GM10847 (cell line): ENCODE measurements around the gene ACTA2.

ENCODE experiments used
- POLR2A ChIP-seq: IDR thresholded peaks from 2 replicates; pipeline ENCODE4 v1.6.1; 2011; ENCODE audit not compliant: insufficient read length; ENCODE audit errors: extremely low read depth

ACTA2 gene

DNA sequence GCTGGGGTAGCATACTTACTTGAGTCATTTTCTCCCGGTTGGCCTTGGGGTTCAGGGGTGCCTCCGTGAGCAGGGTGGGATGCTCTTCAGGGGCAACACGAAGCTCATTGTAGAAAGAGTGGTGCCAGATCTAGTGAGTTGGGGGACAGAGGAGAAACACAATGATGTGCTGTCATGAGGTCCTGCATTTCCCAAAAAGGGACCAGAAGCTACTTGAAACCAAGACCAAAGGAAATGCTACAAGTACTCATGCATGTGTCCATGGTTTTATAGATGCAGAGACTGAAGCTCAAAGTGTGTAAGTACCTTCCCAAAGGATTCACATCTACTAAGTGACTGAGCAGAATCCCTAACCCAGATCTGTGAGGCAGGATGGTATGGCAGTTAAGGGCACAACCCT, 8.8 kb downstream of the ACTA2 start:
- TF ChIP-seq POLR2A, result no peak

DNA sequence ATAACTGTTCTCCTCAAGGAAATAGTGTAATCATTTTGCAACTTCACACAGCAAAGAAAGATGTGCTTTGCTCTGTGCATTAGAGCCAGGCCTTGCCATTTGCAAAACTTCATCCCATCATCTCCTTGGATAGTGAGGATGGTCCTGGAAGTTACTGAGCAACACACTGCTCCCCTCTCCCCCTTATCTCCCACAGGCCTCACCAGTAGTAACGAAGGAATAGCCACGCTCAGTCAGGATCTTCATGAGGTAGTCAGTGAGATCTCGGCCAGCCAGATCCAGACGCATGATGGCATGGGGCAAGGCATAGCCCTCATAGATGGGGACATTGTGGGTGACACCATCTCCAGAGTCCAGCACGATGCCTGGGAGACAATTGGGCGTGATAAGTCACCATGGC, 11.5 kb downstream of the ACTA2 start:
- TF ChIP-seq POLR2A, result no peak

DNA sequence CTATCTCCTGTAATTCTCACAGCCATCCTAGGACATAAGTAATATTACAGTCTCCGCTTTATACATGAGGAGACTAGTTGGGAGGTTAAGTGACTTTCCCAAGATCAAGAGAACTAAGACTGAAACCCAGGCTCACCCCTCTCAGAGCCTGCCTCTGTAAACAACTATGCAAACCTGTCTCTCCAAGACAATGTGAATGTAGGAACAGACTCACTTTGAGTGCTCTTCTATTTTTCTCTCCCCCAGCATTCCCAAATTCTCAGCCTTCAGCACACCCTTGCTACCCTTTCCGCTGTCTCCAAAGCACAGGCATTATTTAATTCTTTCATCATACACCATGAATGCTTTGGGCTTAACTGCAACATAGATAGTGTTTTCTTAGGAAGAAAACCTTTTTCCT, 13.6 kb downstream of the ACTA2 start:
- no peak for TF ChIP-seq POLR2A

DNA sequence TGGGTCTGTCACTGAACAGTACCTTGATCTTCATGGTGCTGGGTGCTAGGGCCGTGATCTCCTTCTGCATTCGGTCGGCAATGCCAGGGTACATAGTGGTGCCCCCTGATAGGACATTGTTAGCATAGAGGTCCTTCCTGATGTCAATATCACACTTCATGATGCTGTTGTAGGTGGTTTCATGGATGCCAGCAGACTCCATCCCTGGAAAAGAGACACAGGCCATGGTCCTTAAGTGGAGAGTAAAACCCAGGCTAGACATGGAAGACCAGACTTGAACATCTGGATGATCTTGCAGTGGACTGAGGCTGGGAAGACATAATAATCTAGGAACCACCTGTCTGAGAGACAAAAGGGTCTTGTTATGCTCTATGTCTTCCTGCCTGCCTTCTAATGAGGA, 14.5 kb downstream of the ACTA2 start:
- no peak for TF ChIP-seq POLR2A

DNA sequence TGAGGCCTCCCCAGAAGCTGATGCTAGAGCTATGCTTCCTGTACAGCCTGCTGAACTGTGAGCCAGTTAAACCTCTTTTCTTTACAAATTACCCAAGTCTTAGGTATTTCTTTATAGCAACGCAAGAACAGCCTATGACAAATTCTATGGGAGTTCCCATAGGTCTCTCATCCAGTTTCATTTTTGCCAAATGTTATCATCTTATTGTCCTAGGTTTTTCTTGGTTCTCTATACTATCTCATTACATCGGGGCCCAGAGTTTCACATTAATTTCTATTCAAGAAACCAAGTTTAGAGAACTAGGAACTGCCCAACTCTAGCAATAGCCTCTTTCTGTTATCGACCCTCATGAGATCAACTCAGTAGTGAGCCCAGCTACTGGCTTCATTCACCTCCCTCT, 15.9 kb downstream of the ACTA2 start:
- no peak for TF ChIP-seq POLR2A

DNA sequence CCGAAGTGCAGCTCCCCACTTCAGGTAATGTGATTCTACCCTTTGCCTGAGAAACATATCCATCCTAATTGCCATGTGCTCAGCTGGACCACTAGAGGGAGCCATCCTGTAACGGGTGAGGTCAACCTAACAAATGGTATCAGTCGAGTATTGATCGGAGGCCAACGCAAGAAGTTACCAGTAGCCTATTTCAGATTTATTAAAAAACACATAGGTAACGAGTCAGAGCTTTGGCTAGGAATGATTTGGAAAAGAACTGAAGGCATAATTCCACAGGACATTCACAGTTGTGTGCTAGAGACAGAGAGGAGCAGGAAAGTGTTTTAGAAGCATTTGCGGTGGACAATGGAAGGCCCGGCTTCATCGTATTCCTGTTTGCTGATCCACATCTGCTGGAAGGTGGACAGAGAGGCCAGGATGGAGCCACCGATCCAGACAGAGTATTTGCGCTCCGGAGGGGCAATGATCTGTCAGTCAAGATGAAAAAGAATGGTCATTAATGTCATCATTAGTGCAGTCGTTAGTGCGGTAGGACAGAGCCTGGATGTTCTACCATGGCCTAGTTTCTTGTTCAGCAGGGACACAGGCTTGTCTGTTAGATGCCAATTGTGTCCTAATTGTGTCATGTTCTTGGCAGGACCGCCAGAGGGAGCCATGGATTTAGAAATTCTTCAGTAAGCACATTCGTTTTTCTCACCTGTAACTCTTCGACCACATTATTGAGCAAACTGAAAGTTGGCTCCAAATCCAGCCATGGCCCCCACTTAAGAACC, 17.5 kb downstream of the ACTA2 start:
- TF ChIP-seq POLR2A, result no peak

DNA sequence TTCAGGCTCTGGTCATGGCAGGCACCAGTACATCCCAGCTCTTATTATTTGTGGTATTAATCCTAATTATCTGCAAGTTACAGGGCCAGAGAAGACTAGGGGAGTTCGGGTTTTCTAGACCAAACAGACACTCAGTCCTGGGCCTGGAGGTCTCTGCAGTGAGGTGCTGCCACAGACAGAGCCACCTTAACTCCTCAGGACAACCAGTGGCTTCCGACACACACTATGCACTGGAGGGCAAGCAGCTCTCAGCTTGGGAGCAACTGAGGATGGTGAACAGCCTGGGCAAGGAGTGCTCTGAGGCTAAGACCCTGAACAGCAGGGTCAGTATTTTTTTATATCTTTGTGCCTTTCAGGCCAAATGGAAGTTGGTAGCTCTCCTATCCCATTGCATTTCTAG, 19.0 kb downstream of the ACTA2 start:
- no peak for TF ChIP-seq POLR2A

DNA sequence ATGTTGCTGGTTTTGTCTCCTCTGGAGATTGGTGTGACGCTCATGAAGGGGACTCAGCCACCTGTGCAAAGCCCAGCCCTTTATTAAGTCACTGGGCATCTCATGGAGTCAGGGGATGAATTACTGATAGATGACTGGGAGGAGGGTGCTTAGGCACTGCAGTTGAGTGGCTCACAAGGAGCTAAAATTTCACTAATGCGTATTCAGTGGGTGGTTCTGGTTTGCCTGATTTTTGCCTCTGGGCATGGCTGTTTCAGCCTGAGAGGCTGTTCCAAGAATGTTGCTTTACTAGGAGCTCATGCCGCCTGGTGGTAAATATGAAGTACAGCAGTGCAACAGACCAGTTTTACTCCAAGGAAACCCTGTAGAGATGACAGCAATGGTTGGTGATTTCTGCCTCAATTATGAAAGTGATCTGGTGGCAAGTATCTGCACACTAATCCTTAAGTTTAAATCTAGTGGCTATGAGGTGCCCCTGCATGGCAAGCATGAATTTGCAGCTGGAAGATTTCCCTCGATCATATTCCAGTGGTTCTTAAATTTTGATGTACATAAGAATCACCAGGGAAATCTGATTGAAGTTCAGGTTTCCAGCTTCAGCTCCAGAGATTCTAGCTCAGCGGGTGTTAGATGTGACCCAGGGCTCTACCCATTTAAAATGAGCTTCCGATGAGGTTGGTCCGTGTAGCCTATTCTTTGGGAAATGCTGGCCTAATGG, 19.9 kb downstream of the ACTA2 start:
- no peak for TF ChIP-seq POLR2A

DNA sequence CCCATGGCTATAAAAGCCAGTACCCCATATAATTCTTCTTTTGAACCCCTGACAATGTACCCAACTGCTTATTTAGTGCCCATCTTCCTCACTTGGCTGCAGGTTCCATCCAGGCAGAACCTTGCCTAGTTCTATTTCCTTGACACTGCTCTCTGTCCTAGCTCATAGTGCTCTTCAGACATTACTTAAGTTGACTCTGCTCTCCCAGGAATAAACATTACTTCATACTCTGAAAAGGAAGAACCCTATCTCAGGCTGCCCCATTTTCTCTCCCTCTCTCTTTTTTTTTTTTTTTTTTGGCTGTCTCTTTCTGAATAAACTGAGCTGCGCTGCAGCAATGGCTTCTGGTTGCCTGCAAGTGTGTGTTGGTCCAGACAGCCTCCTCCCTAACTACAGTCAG, 21.0 kb downstream of the ACTA2 start:
- TF ChIP-seq POLR2A, result no peak

DNA sequence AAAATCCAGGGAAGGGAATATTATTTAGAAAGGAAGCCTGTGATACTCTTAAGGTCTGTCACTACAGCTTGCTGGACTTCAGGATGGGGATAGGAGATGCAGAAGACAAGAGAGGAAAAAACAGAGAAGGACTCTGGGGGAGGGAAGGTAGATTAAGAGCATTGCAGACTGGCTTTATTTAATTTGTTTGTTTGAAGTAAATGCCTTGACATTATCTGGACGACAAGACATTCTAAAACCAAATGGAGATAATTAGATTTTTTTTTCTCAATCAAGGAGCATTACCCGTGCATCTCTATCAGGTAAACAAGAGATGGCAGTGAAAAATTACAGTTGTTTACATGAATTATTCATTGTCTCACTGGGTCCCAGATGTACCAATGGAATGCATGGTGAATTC, 24.3 kb downstream of the ACTA2 start:
- TF ChIP-seq POLR2A, result no peak

DNA sequence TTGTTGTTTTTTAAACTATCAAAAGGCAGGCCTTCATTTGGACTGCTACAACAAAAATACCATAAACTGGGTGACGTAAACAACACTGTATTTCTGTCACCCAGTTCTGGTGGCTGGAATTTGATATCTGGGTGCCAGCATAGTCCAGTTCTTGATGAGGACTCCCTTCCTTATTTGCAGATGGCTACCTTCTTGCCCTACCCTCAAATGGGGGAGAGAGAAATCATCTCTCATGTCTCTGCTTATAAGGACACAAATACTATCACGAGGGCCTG, 25.2 kb downstream of the ACTA2 start:
- TF ChIP-seq POLR2A, result no peak

DNA sequence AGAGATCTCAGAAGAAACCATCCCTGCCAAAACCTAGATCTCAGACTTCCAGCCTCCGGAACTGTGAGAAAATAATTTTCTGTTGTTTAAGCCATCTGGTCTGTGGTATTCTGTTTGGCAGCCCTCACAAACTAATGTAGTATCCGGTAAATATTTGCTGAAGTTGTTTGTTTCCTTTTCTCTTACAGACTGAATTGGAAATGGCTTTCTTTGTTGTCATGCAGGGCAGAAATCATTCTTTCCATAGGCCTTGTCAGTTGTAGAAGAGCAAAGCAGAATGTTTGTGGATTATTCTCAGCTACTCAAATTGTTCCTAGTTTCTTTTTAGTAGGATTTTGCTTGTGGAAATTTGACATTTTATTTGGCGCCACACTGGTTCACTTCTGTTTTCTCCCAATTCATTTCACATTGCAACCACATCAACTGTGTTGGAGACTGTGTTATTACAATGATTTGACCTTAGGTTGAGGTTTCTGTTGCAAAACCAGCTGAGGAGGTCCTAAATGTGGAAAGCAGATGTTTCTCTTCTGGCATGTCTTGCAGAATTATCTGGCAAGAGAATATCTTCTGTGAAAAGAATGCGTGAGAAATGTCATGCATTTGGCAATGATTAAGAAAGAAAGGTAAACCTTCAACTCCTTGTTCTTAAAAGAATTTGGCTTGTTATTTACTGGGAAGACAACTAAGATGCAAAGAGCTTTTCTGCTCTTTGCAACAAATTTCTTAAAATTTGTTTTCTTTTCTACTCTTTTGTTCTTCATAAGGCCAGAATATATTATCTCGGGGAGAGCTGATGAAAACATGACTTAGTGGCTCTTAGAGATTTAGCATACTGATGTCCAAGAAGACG, 25.8 kb downstream of the ACTA2 start:
- no peak for TF ChIP-seq POLR2A

DNA sequence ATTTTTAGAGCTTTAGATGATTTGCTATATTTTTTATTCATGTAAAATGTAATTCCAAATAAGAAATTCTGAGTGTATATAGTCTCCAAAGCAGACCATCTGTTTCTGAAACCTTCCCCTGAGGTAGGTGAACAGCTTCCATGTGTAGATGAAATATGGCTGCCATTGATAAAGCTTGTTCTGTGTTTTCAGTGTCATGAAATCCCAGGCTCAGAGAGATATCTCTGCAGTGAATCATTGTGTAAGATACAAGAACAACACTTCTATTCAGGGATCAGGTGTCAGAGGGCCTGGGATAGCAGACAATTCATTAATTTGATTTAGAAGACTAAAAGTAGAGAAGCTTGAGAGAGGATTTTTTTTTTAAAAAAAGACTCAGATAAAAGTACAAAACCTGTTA, 29.1 kb downstream of the ACTA2 start:
- no peak for TF ChIP-seq POLR2A

DNA sequence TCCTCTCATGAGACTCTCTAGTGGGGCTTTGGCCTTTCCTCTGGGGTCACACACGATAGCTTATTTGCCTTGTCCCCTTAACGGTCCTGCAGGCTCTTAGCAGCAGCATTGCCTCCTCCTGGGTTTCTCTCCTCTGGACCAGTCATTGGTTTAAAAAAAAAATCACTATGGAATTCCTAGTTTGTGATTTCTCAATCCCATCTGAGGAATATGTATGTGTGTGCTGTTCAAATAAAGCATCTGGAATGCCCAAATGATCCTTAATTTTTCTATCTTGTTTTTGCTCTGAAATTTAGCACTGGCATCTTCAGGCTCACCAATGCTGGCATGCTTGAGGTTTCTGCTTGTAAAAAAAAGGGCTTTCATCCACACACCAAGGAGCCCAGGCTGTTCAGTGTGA, 30.5 kb downstream of the ACTA2 start:
- no peak for TF ChIP-seq POLR2A

DNA sequence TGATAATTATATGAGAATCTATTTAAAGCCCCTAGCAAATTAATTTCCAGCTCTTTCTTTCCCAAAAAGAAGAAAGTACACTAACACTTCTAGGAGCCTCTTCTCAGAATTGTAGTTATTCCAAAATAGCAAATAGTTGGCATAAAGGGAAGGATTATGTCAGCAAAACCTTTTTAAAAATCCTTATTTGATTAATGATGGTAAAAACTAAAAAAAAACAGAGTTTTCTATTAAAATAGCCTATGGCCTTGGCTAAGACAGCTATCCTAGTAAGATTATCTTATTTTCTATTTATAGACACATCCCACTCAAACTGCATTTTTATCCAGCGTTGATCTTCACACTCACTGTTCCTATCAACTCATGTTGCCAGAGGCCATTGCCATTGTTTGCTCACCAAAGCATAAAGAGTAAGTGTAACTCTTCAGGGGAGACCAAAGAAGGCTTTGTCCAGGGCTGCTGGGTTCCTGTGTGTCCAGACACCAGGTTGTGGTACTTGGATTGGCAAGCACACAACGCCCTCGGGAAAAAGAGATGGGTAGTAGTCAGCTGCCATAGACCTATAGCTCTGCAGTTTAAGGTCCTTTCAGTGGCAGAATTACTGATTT, 31.5 kb downstream of the ACTA2 start:
- no peak for TF ChIP-seq POLR2A

DNA sequence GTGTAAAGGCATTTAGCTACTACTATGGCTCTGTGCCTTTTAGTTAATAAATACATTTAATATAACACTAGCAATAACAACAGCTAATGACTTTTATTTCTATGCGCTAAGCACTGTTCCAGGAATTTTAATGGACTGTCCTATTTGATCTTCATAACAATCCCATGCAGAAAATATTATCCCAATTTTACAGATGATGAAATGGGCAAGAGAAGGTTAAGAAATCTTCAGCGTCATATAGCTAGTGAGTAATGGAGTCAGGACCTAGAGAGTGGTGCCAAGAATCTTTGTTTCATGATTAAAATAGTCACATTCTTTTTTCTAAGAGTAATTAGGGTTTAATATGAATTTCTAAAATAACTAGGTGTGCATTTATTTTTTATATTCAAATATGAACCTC, 32.4 kb downstream of the ACTA2 start:
- no peak for TF ChIP-seq POLR2A

DNA sequence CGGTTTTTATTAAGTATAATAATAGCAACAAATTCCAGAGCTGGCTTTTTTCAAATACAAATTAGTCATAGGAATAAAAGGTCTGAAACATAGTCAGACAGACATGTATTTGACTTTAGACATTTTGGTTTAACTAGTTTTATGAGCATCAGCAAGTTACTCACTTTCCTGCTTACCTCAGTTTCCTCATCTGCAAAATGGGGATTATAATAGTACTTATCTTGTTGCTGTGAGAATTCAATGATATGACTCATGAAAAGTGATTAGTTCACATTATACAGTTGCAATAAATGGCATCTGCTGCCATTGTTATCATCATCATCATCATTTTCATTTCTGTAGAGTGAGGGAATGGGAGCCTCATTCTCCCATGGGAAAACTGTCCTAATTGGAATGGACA, 33.5 kb downstream of the ACTA2 start:
- no peak for TF ChIP-seq POLR2A
